CD4-positive, alpha-beta T cell treated with Interleukin-6 for 4 hours (primary cell): ENCODE data around the gene TXNRD2.
A peak's percentile ranks its signal among the peaks of the same experiment; 100 is the strongest.
"Not testable (repeated sequence)": the region's sequence is repeated elsewhere in the genome, so short reads cannot be mapped to it uniquely, and the experiment has no call there.

Source experiments
- DNase-seq: peaks from one replicate; pipeline ENCODE4 v3.0.0-alpha.2; 2020; ENCODE audit warnings: mixed read lengths

Gene TXNRD2

GRCh38 chr22:19885841-19886592 is 55.6 kb downstream of the TXNRD2 start:
- no peak for DNase-seq

GRCh38 chr22:19884954-19885751 is 56.5 kb downstream of the TXNRD2 start:
- DNase-seq = peak; percentile 37

- DNase-seq = no peak
Measured at GRCh38 chr22:19884161-19884953, 57.3 kb downstream of the TXNRD2 start.

GRCh38 chr22:19883446-19883845 is 58.2 kb downstream of the TXNRD2 start:
- DNase-seq = not testable (repeated sequence)

- no peak for DNase-seq
Measured at GRCh38 chr22:19882446-19883381, 58.9 kb downstream of the TXNRD2 start.

- no peak for DNase-seq
Measured at GRCh38 chr22:19880786-19881569, 60.6 kb downstream of the TXNRD2 start.

- DNase-seq = no peak
Measured at GRCh38 chr22:19879992-19880785, 61.4 kb downstream of the TXNRD2 start.

GRCh38 chr22:19879643-19879991 is 62.0 kb downstream of the TXNRD2 start:
- no peak for DNase-seq

GRCh38 chr22:19879246-19879570 is 62.4 kb downstream of the TXNRD2 start:
- no peak for DNase-seq

GRCh38 chr22:19878461-19879245 is 63.0 kb downstream of the TXNRD2 start:
- no peak for DNase-seq

- no peak for DNase-seq
Measured at GRCh38 chr22:19877626-19878339, 63.8 kb downstream of the TXNRD2 start.

GRCh38 chr22:19876941-19877625 is 64.5 kb downstream of the TXNRD2 start:
- DNase-seq = no peak

GRCh38 chr22:19876314-19876940 is 65.2 kb downstream of the TXNRD2 start:
- no peak for DNase-seq

- no peak for DNase-seq
Measured at GRCh38 chr22:19875531-19876313, 65.9 kb downstream of the TXNRD2 start.

- DNase-seq = no peak
Measured at GRCh38 chr22:19875061-19875530, 66.5 kb downstream of the TXNRD2 start.

GRCh38 chr22:19874307-19875060 is 67.1 kb downstream of the TXNRD2 start:
- peak; percentile 73 for DNase-seq
